IMR-90 (cell line): ENCODE data around the gene ANKRD10. TPM values are rescaled to one million over a fixed set of nuclear protein-coding genes. Genes with fewer than 3 reads are reported as not detected.

Experiments used
- microRNA-seq, 2 experiments: library from miRNA; stranded (forward) in 1 of 2; unstranded in 1 of 2; fragments of 10-50 nt in 1 of 2; fragments of <30 nt in 1 of 2; gene quantifications in 1 of 2; microRNA quantifications in 1 of 2; one replicate each; pipeline versions ENCODE3 to v1.1.0; 2013 to 2020; ENCODE audit not compliant: insufficient read depth in 1 of 2, insufficient read length in 1 of 2, unreplicated experiment in 1 of 2
- polyA plus RNA-seq, 3 experiments: library from polyadenylated mRNA; depleted of rRNA; stranded (reverse); fragments of >200 nt; gene quantifications; 2 replicates each; pipeline ENCODE4 v1.2.3, GENCODE V29; 2012; ENCODE audit warnings: low replicate concordance in 1 of 3
- small RNA-seq, 5 experiments: library from RNA; depleted of rRNA; stranded (forward); fragments of <200 nt; gene quantifications; one replicate each; pipeline ENCODE3, GENCODE V24; 2012
- total RNA-seq: library from RNA; depleted of rRNA; stranded (reverse); fragments of >200 nt; gene quantifications from 2 replicates; pipeline ENCODE4 v1.2.3, GENCODE V29; 2012; rRNA removed

The ANKRD10 gene
- total and polyA plus RNA-seq, 2 of the 4 experiments (the other 2 are of a cell fraction), result 18.3 to 31.1 TPM

Small RNAs within 50 kb of the gene (microRNA-seq; reads per million reads assigned to microRNA genes)
- not detected for gene AL442128.1 (ENCODE audit: insufficient read depth, insufficient read length)

Small RNAs within 50 kb of the gene (small RNA-seq; reads per million reads assigned to genes)
- 0 reads per million in 5 experiments for gene AL442128.1

Other genes with a start within 250 kb of the ANKRD10 start
- 71.4 and 76.2 TPM in 2 replicates for gene CARS2, start 209.0 kb downstream of the ANKRD10 start, total RNA-seq
- gene CARS2, start 209.0 kb downstream of the ANKRD10 start, polyA plus RNA-seq (2012; rRNA removed), result 75.1 and 76.4 TPM in 2 replicates
- 9.1 and 11.7 TPM in 2 replicates for gene ING1, start 201.4 kb downstream of the ANKRD10 start, total RNA-seq
- gene ING1, start 201.4 kb downstream of the ANKRD10 start, polyA plus RNA-seq (2012; rRNA removed), result 13.5 and 17.5 TPM in 2 replicates
- gene ARHGEF7, start 200.2 kb upstream of the ANKRD10 start, total RNA-seq, result 44.4 and 59.0 TPM in 2 replicates
- gene ARHGEF7, start 200.2 kb upstream of the ANKRD10 start, polyA plus RNA-seq (2012; rRNA removed), result 32.9 and 33.6 TPM in 2 replicates